GM12878 (cell line): ENCODE results near the gene PLA2G15. TPM values are rescaled to one million over a fixed set of nuclear protein-coding genes. Genes with fewer than 3 reads are reported as not detected.

Experiments
- ATAC-seq: fragments of 200-7000 bp; cut with Tn5 transposase; 3 replicates; pipeline ENCODE4 v1.9.1; 2020; ENCODE audit warnings: mild to moderate bottlenecking, moderate library complexity
- BruUV-seq: library from RNA; stranded (reverse); fragments of 400-500 nt; replicated peaks from 2 replicates; lab custom pipeline; 2021; lab: Mats Ljungman, UMichigan
- CTCF ChIA-PET: fragments of 300-600 bp; sonication (Branson Sonifier 250); formaldehyde crosslinking; extraction: SDS; loops from one replicate; lab custom pipeline; 2021; ENCODE audit warnings: inconsistent platforms; lab: Yijun Ruan, JAX
- POLR2A ChIA-PET: fragments of 350-600 bp; formaldehyde crosslinking; extraction: SDS; loops from one replicate; lab custom pipeline; 2021; ENCODE audit warnings: inconsistent platforms; lab: Charles Lee
- RAD21 ChIA-PET: fragments of 300-600 bp; sonication (Branson Sonifier 250); formaldehyde crosslinking; loops from one replicate; lab custom pipeline; 2023; ENCODE audit warnings: antibody characterized with exemption; ENCODE audit not compliant: unreplicated experiment; lab: Charles Lee
- SMC1A ChIA-PET: fragments of 300-600 bp; sonication (Branson Sonifier 250); formaldehyde crosslinking; loops from one replicate; lab custom pipeline; 2023; ENCODE audit not compliant: unreplicated experiment, uncharacterized antibody; lab: Charles Lee
- DNase-seq: peaks from one replicate; pipeline ENCODE4 v3.0.0-alpha.2; 2011; ENCODE audit warnings: low read depth, low spot score
- FAIRE-seq: peaks from 3 replicates; lab custom pipeline; 2011; peaks lifted over from hg19 to GRCh38; lab: Jason Lieb, UNC
- H2AFZ ChIP-seq: 2 replicates; pipeline ENCODE4 v1.6.0; 2011; ENCODE audit warnings: low read depth, low read length, control low read depth; ENCODE audit not compliant: control insufficient read depth
- H3K27ac ChIP-seq: 2 replicates; pipeline ENCODE4 v1.5.1; 2011; ENCODE audit warnings: control low read depth; ENCODE audit not compliant: control insufficient read depth, insufficient read depth
- H3K27me3 ChIP-seq, 2 experiments: replicated peaks in 1 of 2; 2 replicates each; pipeline versions ENCODE4 v1.6.0 to v1.6.1; 2011; ENCODE audit warnings: low read length in 1 of 2; ENCODE audit not compliant: control insufficient read depth in 2 of 2, insufficient read depth in 2 of 2
- H3K36me3 ChIP-seq, 2 experiments: 2 replicates each; pipeline ENCODE4 v1.5.1; 2011; ENCODE audit warnings: low read length in 1 of 2; ENCODE audit not compliant: control insufficient read depth in 2 of 2, insufficient read depth in 2 of 2
- H3K4me1 ChIP-seq: 2 replicates; pipeline ENCODE4 v1.6.1; 2011; ENCODE audit warnings: mild to moderate bottlenecking, low read length, moderate library complexity, mixed read lengths; ENCODE audit not compliant: control insufficient read depth, insufficient read depth
- H3K4me2 ChIP-seq: 2 replicates; pipeline ENCODE4 v1.6.0; 2011; ENCODE audit warnings: control low read depth; ENCODE audit not compliant: control insufficient read depth, insufficient read depth
- H3K4me3 ChIP-seq: fragments of 200-600 bp; sonication (generic); 2 replicates; pipeline ENCODE4 v1.5.1; 2016
- H3K79me2 ChIP-seq: 2 replicates; pipeline ENCODE4 v1.6.0; 2011; ENCODE audit warnings: low read length; ENCODE audit not compliant: control insufficient read depth, insufficient read depth
- H3K9ac ChIP-seq: 2 replicates; pipeline ENCODE4 v1.8.0; 2011; ENCODE audit warnings: low read length, control low read depth, mixed read lengths; ENCODE audit not compliant: control insufficient read depth, insufficient read depth
- H3K9me3 ChIP-seq: replicated peaks from 3 replicates; pipeline ENCODE4 v1.5.1; 2011; ENCODE audit warnings: mild to moderate bottlenecking, low read length; ENCODE audit not compliant: control insufficient read depth, insufficient read depth
- H4K20me1 ChIP-seq: 2 replicates; pipeline ENCODE4 v1.6.0; 2011; ENCODE audit not compliant: control insufficient read depth, insufficient read depth
- EGR1 ChIP-seq, 2 experiments: IDR thresholded peaks; 1 replicate in 1 of 2; 2 replicates in 1 of 2; pipeline ENCODE4 v1.6.1; 2011 to 2012; ENCODE audit warnings: low read depth in 2 of 2, low read length in 2 of 2, borderline replicate concordance in 1 of 2, mild to moderate bottlenecking in 1 of 2, moderate library complexity in 1 of 2
- EZH2 ChIP-seq: IDR thresholded peaks from 2 replicates; pipeline ENCODE4 v1.6.1; 2012; ENCODE audit warnings: low read depth, mild to moderate bottlenecking, control low read depth, inconsistent platforms, low read length, borderline replicate concordance; ENCODE audit not compliant: control insufficient read depth
- IKZF2 ChIP-seq, 2 experiments: fragments of 450-650 bp; IDR thresholded peaks; 2 replicates each; pipeline ENCODE4 v1.6.1; 2017; ENCODE audit warnings: mild to moderate bottlenecking in 2 of 2, moderate library complexity in 2 of 2
- POLR2A ChIP-seq: IDR thresholded peaks from 2 replicates; pipeline ENCODE4 v1.6.1; 2011; ENCODE audit warnings: low read depth, mild to moderate bottlenecking, low read length
- RCOR1 ChIP-seq: conservative IDR thresholded peaks from 2 replicates; pipeline ENCODE4 v1.6.1; 2012; ENCODE audit warnings: low read depth, low read length, improper control_type of control experiment
- SIN3A ChIP-seq: IDR thresholded peaks from 2 replicates; pipeline ENCODE4 v1.6.1; 2012; ENCODE audit warnings: low read depth, low read length, improper control_type of control experiment
- TAF1 ChIP-seq: IDR thresholded peaks from 2 replicates; pipeline ENCODE4 v1.6.1; 2011; ENCODE audit warnings: mild to moderate bottlenecking, low read depth, low read length, borderline replicate concordance
- WGBS: methylation state at CpG from one replicate; pipeline ENCODE4 v1.1.6; 2016; ENCODE audit warnings: low lambda C conversion rate; ENCODE audit not compliant: insufficient replicate concordance, insufficient coverage; ENCODE audit errors: missing lambda C conversion rate; 5-methylcytosine and 5-hydroxymethylcytosine counted together
- in situ Hi-C: fragments of 300-500 bp; cut with MboI; formaldehyde crosslinking; loops from 9 replicates; pipeline ENCODE4 v1.14.3; 2018; ENCODE audit warnings: mixed read lengths
- intact Hi-C: fragments of 100-400 bp; cut with micrococcal nuclease; formaldehyde crosslinking; loops from one replicate; pipeline ENCODE4 v1.14.2; 2022; ENCODE audit not compliant: unreplicated experiment
- polyA plus RNA-seq, 11 experiments: library from polyadenylated mRNA; depleted of rRNA in 4 of 11; unstranded in 6 of 11; stranded (reverse) in 5 of 11; fragments of >200 nt; fragmentation: Nextera tagmentation in 4 of 11; fragmentation: Illumina TruSeq in 1 of 11; extraction: Ambion mirVana in 4 of 11; extraction: Trizol in 1 of 11; gene quantifications; 1 replicate in 1 of 11; 2 replicates in 10 of 11; pipeline versions ENCODE4 v1.2.1 to v1.2.3, GENCODE V29; 2011 to 2016; ENCODE audit warnings: inconsistent platforms in 2 of 11, missing spikeins in 2 of 11, low read depth in 1 of 11
- total RNA-seq, 4 experiments: library from RNA; depleted of rRNA in 3 of 4; stranded (reverse); fragments of >200 nt in 3 of 4; fragmentation: Illumina TruSeq in 1 of 4; extraction: Trizol in 1 of 4; gene quantifications; 2 replicates each; pipeline versions ENCODE4 v1.2.1 to v1.2.3, GENCODE V29; 2013 to 2021
- TF ChIP-seq, protein P1 (sequence below): IDR thresholded peaks from 2 replicates; pipeline ENCODE4 v1.6.1; 2012; ENCODE audit warnings: mild to moderate bottlenecking, low read depth, low read length
- TF ChIP-seq, protein P2 (sequence below): fragments of 450-650 bp; conservative IDR thresholded peaks from 2 replicates; pipeline ENCODE4 v1.6.1; 2017; ENCODE audit warnings: mild to moderate bottlenecking, moderate library complexity

The PLA2G15 gene
- total and polyA plus RNA-seq, 10 of the 15 experiments (the other 5 are each of a cell fraction or from before 2014, with no cell fraction given) = 0.31 to 9.4 (median 6.8) TPM

DNA sequence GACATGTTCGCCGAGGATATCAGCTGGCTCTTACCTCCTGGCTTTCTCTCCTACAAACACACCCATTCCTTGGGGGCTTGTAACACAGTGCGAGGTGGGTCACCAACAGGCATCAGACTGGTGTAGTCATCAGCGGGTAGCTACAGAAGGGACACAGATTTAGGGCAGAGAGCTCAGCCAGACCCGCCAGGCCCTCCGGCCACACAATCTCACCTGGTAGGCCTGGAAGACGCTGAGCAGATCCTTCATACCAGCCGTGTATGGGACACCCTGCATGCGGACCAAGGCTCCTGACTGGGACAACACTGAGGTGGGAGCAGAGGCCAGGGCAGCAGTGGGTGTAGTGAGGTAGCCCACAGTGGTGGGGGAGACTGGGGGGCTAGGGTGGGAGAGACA, 15.0 kb upstream of the PLA2G15 start:
- in situ Hi-C loops (no loop called here), intact Hi-C loops (no loop called here)
- Histone ChIP-seq H3K4me1 (peaks cover 12% of the 10 kb centered on the region), H3K4me3 (no peak overlapping the region), H3K9me3 (no peaks in the 10 kb centered on the region), H4K20me1 (no peaks in the 10 kb centered on the region), H3K27me3 (no peaks in the 10 kb centered on the region), H2AFZ (no peak overlapping the region), H3K4me2 (no peak overlapping the region), H3K27ac (no peak overlapping the region), H3K79me2 (no peaks in the 10 kb centered on the region), H3K9ac (no peak overlapping the region), H3K36me3 (peaks cover 6 to 7% of the 10 kb centered on the region in 2 experiments; a peak in 3 of 4 replicates)
- 98% methylated on average over 9 of the region's 9 CpGs for WGBS
- SMC1A ChIA-PET = interaction anchor here (0.7 to 2.2 kb wide), 5 partner anchors 32 to 190 kb away, joined by 3 to 8 read pairs (median 4); no protein-coding TSS in a partner anchor
- TF ChIP-seq POLR2A = no peak
- TF ChIP-seq TAF1 = no peak
- TF ChIP-seq, protein P1, sequence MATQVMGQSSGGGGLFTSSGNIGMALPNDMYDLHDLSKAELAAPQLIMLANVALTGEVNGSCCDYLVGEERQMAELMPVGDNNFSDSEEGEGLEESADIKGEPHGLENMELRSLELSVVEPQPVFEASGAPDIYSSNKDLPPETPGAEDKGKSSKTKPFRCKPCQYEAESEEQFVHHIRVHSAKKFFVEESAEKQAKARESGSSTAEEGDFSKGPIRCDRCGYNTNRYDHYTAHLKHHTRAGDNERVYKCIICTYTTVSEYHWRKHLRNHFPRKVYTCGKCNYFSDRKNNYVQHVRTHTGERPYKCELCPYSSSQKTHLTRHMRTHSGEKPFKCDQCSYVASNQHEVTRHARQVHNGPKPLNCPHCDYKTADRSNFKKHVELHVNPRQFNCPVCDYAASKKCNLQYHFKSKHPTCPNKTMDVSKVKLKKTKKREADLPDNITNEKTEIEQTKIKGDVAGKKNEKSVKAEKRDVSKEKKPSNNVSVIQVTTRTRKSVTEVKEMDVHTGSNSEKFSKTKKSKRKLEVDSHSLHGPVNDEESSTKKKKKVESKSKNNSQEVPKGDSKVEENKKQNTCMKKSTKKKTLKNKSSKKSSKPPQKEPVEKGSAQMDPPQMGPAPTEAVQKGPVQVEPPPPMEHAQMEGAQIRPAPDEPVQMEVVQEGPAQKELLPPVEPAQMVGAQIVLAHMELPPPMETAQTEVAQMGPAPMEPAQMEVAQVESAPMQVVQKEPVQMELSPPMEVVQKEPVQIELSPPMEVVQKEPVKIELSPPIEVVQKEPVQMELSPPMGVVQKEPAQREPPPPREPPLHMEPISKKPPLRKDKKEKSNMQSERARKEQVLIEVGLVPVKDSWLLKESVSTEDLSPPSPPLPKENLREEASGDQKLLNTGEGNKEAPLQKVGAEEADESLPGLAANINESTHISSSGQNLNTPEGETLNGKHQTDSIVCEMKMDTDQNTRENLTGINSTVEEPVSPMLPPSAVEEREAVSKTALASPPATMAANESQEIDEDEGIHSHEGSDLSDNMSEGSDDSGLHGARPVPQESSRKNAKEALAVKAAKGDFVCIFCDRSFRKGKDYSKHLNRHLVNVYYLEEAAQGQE = no peak
- TF ChIP-seq RCOR1 = no peak
- TF ChIP-seq, protein P2, sequence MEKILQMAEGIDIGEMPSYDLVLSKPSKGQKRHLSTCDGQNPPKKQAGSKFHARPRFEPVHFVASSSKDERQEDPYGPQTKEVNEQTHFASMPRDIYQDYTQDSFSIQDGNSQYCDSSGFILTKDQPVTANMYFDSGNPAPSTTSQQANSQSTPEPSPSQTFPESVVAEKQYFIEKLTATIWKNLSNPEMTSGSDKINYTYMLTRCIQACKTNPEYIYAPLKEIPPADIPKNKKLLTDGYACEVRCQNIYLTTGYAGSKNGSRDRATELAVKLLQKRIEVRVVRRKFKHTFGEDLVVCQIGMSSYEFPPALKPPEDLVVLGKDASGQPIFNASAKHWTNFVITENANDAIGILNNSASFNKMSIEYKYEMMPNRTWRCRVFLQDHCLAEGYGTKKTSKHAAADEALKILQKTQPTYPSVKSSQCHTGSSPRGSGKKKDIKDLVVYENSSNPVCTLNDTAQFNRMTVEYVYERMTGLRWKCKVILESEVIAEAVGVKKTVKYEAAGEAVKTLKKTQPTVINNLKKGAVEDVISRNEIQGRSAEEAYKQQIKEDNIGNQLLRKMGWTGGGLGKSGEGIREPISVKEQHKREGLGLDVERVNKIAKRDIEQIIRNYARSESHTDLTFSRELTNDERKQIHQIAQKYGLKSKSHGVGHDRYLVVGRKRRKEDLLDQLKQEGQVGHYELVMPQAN = no peak
- TF ChIP-seq SIN3A = no peak
- no peak for TF ChIP-seq IKZF2 (IDR thresholded peaks at IDR 0.05)
- TF ChIP-seq EZH2 = no peak
- TF ChIP-seq EGR1 (IDR thresholded peaks at IDR 0.05; ENCODE audit: borderline replicate concordance in 1 of 2, low read depth in 2 of 2, low read length in 2 of 2) = no peak
- POLR2A ChIA-PET = no interaction called here
- RAD21 ChIA-PET = interaction anchor here (0.7 to 1.3 kb wide), 3 partner anchors 137 to 415 kb away, joined by 3 to 16 read pairs (median 3); no protein-coding TSS in a partner anchor
- FAIRE-seq (no peak), DNase-seq (no peak), ATAC-seq (no peak)
- CTCF ChIA-PET = interaction anchor here (0.6 to 5.3 kb wide), 17 partner anchors 16 to 415 kb away, joined by 3 to 72 read pairs (median 3); no protein-coding TSS in a partner anchor
- BruUV-seq = no TSS peak
